Frontal cortex (tissue), 4 donors: ENCODE data around the gene CADM1. TPM values are rescaled to one million over a fixed set of nuclear protein-coding genes. Genes with fewer than 3 reads are reported as not detected.

Experiments
- DNase-seq, 2 donors: peaks; one replicate each; pipeline ENCODE4 v3.0.0; 2012; ENCODE audit warnings: low spot score in 2 of 2
- FAIRE-seq: peaks from 2 replicates; lab custom pipeline; 2012; peaks lifted over from hg19 to GRCh38; lab: Jason Lieb, UNC
- total RNA-seq: library from RNA; depleted of rRNA; stranded (reverse); fragments of >200 nt; gene quantifications from one replicate; pipeline ENCODE4 v1.2.3, GENCODE V29; 2014
- donor health status: control.
- donor health status: control.
- donor health status: control.

Gene CADM1
- total RNA-seq, 1 donor from 2014 or later, result 195 TPM

GRCh38 chr11:115453693-115454490, 50.3 kb downstream of the CADM1 start:
- FAIRE-seq (no peak), DNase-seq (no peak)

- no peak for FAIRE-seq
- DNase-seq, result no peak
Observed at GRCh38 chr11:115452241-115452640, 52.0 kb downstream of the CADM1 start.

- no peak for DNase-seq
- no peak for FAIRE-seq
Observed at GRCh38 chr11:115450519-115450918, 53.7 kb downstream of the CADM1 start.

GRCh38 chr11:115447273-115447864, 56.8 kb downstream of the CADM1 start:
- DNase-seq (no peak), FAIRE-seq (no peak)

- no peak for DNase-seq
- FAIRE-seq, result no peak
Observed at GRCh38 chr11:115446214-115446613, 58.0 kb downstream of the CADM1 start.

GRCh38 chr11:115444542-115444941, 59.7 kb downstream of the CADM1 start:
- no peak for FAIRE-seq

GRCh38 chr11:115439969-115440540, 64.2 kb downstream of the CADM1 start:
- FAIRE-seq (no peak), DNase-seq (no peak)

More at GRCh38 chr11:115444542-115444941, 59.7 kb downstream of the CADM1 start:
- no peak for DNase-seq

GRCh38 chr11:115439385-115439784, 64.8 kb downstream of the CADM1 start:
- no peak for FAIRE-seq
- DNase-seq, result no peak

- FAIRE-seq (peak; percentile 8), DNase-seq (no peak)
Observed at GRCh38 chr11:115437902-115438575, 66.2 kb downstream of the CADM1 start.

GRCh38 chr11:115430345-115430744, 73.9 kb downstream of the CADM1 start:
- DNase-seq, result no peak
- no peak for FAIRE-seq

- no peak for DNase-seq
- FAIRE-seq, result no peak
Observed at GRCh38 chr11:115428306-115428705, 75.9 kb downstream of the CADM1 start.

- DNase-seq (no peak), FAIRE-seq (no peak)
Observed at GRCh38 chr11:115425816-115426215, 78.4 kb downstream of the CADM1 start.

- DNase-seq, result no peak
- FAIRE-seq, result no peak
Observed at GRCh38 chr11:115425250-115425649, 79.0 kb downstream of the CADM1 start.

GRCh38 chr11:115423728-115424459, 80.3 kb downstream of the CADM1 start:
- DNase-seq (no peak), FAIRE-seq (no peak)

- FAIRE-seq (no peak), DNase-seq (no peak)
Observed at GRCh38 chr11:115421992-115422689, 82.1 kb downstream of the CADM1 start.

GRCh38 chr11:115421352-115421991, 82.7 kb downstream of the CADM1 start:
- no peak for DNase-seq
- FAIRE-seq, result no peak

GRCh38 chr11:115420505-115420904, 83.7 kb downstream of the CADM1 start:
- FAIRE-seq (no peak), DNase-seq (no peak)

GRCh38 chr11:115418626-115419025, 85.6 kb downstream of the CADM1 start:
- FAIRE-seq (no peak), DNase-seq (no peak)

- DNase-seq (no peak), FAIRE-seq (no peak)
Observed at GRCh38 chr11:115418081-115418480, 86.1 kb downstream of the CADM1 start.
